HG02798 (cell line): ENCODE results near the gene HEATR1.

Source experiments
- ATAC-seq: cut with Tn5 transposase; IDR thresholded peaks from one replicate; pipeline ENCODE4 v1.9.1; 2021; ENCODE audit warnings: mild to moderate bottlenecking; ENCODE audit not compliant: unreplicated experiment, poor library complexity

HEATR1 gene

DNA sequence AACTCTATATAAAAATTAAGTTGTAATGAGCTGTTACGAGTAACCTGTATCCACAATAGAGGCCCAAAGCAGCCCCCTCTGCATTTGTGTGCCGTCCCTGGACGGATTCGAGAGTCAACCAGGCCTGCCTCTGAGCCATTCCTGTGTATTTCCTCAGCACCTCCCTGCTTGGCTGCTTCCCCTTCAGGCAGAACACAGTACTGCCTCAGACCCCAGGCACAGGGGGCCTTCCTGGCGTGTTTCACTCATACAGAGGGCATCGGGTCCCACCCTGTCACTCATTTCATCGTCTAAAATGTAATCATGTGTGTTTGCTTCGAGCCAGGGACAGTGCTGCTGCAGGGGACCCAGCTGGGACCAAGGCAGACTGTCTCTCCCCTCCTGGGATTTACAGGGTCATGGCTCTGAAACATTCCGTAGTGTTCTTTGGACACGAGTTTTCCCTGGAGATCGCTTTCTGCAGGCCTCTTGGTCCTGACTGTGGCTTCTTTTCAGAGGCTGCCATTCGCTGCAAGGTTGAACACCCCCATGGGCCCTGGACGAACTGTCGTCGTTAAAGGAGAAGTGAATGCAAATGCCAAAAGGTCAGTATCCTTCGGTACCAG lies 61.1 kb downstream of the HEATR1 start:
- ATAC-seq = no peak

DNA sequence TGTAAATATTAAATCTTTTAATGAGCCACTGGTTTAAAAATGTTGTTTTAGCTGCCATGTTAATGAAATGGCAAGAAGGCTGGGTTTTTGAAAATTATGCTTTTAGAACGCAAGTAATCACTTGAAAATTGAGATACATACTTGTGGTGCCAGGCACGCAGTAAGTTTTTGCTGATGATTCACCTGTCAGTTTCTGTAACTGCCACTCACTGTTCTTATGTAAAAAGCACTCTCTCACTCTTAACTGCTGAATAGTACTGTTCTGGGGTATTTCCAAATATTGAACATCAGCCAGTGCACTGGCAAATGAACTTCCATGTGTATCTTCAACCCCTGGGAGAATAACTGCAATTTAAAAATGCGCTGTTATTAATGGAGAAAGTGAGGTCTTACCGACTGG lies 62.6 kb downstream of the HEATR1 start:
- ATAC-seq = no peak

DNA sequence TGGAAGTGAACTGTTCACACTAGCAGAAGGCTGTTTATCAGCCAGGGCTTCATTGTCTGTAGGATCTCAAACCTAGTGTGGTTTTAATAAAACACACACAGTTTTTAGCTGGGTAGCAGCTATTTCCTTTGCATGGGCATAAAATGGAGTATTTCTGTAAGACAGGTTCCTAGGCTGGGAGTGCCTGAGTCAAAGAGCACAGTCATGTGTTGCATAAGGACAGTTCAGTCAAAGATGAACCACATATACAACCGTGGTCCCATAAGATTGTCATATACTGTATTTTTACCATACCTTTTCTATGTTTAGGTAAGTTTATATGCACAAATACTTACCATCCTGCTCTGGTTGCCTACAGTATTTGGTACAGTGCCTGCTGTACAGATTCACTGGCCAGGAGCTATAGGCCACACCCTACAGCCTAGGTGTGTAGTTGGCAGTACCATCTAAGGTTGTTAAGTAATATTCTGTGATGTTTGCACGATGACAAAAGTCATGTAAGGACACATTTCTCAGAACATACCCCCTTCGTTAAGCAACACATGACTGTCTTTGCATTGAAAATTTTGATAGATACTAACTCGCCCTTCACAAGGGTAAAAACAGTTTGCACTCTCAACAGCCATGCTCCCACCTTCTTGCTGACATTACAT lies 63.4 kb downstream of the HEATR1 start:
- no peak for ATAC-seq

DNA sequence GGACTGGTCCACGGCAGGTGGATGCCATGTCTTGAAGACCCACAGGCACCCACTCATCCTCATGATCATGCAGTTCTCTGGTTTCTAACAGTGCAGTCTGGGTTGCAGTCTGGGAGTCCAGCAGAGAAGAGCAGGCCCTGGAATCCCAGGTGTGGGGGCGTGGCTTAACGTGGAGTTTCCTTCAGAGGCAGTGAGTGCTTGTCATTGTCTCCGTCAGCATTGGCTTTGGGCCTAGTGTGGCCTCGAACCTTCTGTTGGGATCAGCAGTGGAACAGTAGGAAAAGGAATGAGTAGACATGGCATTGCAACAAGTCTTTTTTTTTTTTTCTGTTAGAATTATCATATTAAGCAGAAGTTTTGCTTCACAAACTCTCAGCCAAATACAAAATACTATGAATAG lies 67.8 kb downstream of the HEATR1 start:
- ATAC-seq = no peak

DNA sequence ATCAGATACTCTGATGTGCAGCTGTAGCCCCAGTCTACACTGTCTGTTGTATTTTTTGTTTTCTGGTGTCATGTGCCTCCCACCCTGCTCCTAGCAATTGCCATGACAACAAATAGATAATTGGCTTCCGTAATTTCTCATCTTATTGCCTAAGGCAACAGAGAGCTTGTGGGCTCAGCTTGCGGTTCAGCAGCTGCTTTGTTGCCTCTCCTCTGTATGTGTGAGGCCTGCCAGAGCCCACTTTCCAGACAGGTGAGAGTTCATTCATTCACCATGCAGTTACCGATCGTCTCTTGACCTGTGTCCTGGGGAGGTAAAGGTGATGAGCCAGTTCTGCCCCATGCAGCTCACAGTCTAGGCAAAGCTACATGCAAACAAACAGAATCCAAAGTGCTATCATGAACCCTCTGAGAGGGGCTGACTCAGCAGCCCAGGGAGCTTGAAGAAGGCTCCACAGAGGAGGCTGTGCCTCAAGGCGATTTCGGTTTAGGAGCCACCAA lies 68.6 kb downstream of the HEATR1 start:
- ATAC-seq = no peak

- ATAC-seq = no peak
Observed at GRCh38 chr1:236535190-236535589, 69.1 kb downstream of the HEATR1 start.

GRCh38 chr1:236534151-236534651 lies 70.1 kb downstream of the HEATR1 start:
- no peak for ATAC-seq

GRCh38 chr1:236532850-236533249 lies 71.5 kb downstream of the HEATR1 start:
- ATAC-seq = no peak

DNA sequence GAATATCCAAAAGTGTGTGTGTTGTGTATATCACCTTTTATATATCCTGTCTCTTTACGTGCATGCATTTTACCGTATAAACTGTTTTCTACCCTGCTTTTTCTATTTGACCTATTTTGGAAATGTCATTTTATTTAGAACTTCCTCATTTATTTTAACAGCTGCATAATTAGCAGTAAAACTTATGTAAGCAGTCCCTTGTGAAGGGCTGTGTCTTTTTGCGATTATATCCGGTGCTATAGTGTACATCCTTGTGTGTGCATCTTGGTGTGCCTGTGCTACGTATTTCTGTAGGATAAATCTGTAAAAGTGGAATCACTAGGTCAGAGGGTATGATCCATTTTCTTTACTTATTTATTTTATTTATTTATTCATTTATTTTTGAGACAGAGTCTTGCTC lies 73.4 kb downstream of the HEATR1 start:
- no peak for ATAC-seq

- no peak for ATAC-seq
Observed at GRCh38 chr1:236530286-236530685, 74.0 kb downstream of the HEATR1 start.

- no peak for ATAC-seq
Observed at GRCh38 chr1:236526079-236526478, 78.2 kb downstream of the HEATR1 start.

- ATAC-seq = no peak
Observed at GRCh38 chr1:236524895-236525184, 79.5 kb downstream of the HEATR1 start.

DNA sequence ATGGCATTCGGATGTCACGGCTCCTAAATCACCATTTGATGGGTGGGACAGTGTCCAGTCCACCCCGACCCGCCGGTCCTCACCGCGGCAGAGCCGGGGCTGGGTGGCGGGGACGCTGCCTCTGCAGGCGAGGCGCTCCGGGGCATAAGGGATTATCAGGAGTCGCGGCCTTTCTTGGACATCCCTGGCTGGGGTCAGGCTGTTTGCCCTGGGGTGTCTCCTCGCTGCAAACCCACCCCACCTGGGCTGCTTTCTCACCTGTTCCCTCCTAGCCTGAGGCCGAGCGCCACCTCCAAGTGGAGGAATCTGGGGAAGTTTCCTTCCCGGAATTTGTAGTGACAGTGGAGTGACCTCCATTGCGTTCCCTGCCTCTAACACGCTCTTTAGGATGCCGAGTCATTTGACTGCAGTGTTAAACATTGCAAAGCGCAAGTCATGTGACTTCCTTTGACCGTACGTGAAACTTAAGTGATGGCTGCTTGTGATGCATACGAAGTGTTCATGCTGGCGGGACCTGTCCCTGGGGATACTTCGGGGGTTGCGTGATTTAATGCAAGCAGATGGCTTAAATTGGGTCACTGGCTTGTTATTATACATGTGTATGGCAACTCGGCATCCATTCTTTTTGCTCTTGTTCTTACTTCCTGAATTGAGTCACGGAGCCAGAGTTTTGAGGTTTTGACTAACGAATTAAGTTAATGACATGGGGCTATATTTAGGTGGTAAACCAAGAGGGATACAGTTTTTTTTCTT lies 80.0 kb downstream of the HEATR1 start:
- peak; percentile 91 for ATAC-seq

GRCh38 chr1:236523704-236524141 lies 80.6 kb downstream of the HEATR1 start, which contains the start of gene LGALS8:
TSS of gene LGALS8 (plus strand) at chr1:236523982. CDS start at chr1:236526071, 2,089 bp downstream.
- peak; percentile 65 for ATAC-seq

- ATAC-seq = peak; percentile 0
Observed at GRCh38 chr1:236522937-236523703, 81.2 kb downstream of the HEATR1 start.

- ATAC-seq = no peak
Observed at GRCh38 chr1:236520445-236521005, 83.8 kb downstream of the HEATR1 start.

DNA sequence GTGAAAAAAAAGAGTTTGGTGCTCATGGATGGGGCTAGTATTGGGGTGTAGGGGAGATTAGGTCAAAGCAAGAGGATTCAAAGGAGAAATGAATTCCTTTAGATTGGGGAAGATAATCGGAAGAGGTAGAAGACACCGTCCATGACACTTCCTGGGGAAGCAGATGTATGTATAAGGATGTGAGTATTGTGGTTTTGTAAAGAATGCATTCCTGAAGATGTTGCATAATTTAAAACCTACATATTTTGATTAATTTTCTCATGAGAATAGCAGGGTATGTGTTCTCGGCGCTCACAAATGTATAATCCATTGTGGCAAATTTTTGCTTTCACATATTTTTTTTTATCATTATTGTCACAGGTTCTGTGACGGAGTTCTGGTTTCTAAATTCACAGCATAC lies 86.0 kb downstream of the HEATR1 start:
- ATAC-seq = no peak

GRCh38 chr1:236516929-236517704 lies 87.2 kb downstream of the HEATR1 start:
- no peak for ATAC-seq

DNA sequence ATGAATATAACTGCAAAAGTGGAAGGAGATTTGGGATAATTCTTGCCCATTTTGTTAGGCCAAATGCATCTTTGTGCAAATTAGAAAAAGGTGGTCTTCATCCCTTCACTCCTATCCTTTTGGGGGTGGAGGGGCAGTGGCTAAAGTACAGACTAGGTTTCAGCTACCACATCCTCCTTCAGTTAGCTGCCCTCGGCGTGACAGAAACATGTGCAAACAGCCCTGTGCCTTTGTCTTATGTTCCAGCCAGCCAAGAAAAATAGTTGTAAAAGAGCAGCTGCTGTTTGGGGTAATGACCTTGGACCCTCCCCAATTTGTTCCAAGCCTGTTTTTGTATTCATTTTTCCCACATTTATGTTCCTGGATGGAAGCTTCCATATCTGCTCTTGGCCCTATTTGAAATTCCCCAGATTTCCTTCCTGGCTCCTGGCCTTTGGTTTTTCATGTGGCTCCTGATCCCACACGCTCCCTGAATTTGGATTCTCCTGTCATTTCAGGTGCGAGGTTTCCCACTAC lies 88.8 kb downstream of the HEATR1 start:
- no peak for ATAC-seq
